T-helper 22 cell (primary cell): ENCODE data around the gene NMD3.

Experiments used
- DNase-seq: peaks from one replicate; pipeline ENCODE4 v3.0.0-alpha.2; 2020; ENCODE audit warnings: low read depth

Gene NMD3

GRCh38 chr3:161284989-161285388 lies 63.9 kb downstream of the NMD3 start:
- DNase-seq, result no peak

GRCh38 chr3:161289174-161289573 lies 68.1 kb downstream of the NMD3 start:
- DNase-seq, result no peak

- DNase-seq, result no peak
Observed at GRCh38 chr3:161291191-161291901, 70.2 kb downstream of the NMD3 start.

- no peak for DNase-seq
Observed at GRCh38 chr3:161293381-161293780, 72.3 kb downstream of the NMD3 start.

- no peak for DNase-seq
Observed at GRCh38 chr3:161295325-161295724, 74.2 kb downstream of the NMD3 start.

GRCh38 chr3:161296814-161297213 lies 75.7 kb downstream of the NMD3 start:
- DNase-seq, result no peak
